GM18907 (cell line): ENCODE measurements around the gene NKD1.

Experiments used
- ATAC-seq: cut with Tn5 transposase; IDR thresholded peaks from one replicate; pipeline ENCODE4 v1.9.1; 2021; ENCODE audit warnings: mild to moderate bottlenecking, moderate library complexity; ENCODE audit not compliant: unreplicated experiment

NKD1 gene

DNA sequence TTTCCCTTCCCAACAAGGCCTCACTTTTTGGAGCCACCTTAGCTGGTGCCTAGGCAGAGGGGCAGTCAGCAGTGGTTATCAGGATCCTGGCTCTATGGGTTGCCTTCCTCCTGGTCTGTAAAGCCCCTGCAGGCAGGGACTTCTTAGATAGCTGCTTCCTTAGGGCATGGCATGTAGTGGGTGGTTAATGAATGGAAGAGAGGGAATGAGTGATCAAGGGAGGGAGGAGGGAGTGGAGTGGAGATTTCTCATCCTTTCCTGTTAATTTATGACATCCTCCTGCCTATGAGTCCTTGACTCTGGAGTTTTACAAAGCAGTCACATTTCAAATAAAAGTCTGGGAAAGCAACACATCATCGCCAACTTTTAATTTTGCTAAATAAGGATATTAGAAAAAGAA is 92.2 kb downstream of the NKD1 start:
- no peak for ATAC-seq

DNA sequence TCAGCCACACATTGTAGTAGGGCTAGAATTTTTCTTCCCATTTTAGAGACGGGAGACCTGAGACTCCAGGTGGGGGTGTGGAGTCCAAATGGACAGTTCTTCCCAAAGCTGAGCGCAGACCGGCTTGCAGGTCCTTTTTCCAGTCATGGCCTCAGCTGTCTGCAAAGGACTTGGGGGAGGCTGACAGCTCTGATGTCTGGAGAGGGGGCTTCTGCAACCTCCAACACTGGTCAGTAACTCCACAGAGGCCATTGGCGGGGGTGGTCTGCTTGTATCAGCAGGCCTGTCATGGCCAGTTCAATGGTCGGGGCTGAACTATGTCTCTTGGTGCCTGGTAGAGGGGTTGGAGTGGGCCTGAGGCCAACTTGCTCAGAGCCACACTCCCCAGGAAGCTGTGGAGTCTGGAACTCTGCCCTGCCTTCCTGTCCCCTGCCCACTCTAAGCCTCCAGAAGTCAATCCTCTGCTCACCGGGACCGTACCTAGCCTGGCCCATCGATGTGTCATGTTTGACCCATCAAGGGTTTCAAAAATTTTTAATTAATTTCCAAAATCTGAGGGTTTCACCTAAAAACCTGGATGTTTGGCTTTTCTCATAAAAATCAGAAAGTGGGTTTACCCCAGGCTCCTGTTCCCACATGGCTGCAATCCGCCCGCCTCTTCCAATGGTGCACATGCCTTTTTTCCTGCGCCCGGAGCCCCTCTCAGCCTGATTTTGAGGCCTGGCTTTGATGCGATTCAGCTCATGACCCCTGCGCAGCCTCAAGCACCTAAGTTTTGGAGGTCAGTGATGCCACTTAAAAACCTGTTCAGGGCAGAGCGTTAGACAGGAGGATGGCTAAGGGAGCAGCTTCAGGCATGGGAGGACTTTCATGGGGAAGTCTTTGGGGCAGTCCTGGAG is 93.0 kb downstream of the NKD1 start:
- ATAC-seq: no peak

DNA sequence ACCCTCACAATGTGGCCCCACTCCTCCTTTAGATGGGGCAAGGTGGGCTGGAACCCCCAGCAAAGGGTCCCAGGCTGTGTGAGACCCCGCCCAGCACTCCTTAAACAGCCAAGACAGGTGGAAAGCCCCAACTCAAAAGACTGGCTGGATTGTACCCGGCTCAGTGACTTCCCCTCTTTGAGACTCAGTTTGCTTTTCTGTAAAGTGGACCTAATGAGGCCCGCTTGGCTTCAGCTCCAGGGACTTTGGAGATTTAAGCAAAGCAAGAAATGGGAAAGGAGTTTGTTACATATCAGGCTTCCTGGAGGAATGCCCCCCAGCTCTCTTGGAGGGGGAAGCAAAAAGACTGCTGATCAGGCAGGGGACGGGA is 93.6 kb downstream of the NKD1 start:
- ATAC-seq: no peak

DNA sequence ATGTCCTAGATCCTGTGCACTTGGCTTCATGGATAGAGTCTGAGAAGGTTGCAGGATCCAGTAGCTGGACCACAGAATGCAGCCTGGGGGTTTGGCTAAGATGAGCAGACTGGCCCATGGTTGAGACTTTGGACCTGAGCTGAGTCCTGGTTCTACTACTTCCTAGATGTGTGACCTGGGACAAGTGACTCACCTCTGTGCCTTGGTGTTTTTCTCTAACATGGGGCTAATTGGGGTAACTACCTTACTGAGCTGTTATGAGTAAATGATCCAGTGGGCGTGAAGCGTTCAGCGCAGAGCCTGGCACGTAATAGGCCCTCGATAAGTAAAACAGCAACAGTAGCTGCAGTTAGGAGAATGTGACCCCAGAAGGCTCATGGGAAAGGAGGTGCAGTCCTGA is 94.2 kb downstream of the NKD1 start:
- no peak for ATAC-seq

DNA sequence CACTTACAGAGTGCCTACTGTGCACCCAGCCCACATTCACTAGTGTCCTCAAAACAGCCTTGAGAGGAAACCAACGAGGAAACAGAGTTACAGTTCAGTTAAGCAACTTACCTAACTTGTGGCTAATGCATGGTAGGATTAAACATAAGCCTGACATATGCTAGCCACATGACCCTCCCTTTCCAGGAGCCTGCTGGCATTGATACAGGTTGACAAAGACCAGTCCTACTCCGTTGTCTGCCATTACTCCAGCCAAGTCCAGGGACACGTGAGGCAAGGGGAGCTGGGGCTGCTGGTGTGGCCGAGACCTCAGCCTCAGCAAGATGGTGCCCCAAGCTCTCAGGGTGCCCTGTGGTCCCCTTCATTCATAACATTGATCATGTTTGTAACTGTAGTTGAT is 95.0 kb downstream of the NKD1 start:
- ATAC-seq: no peak

DNA sequence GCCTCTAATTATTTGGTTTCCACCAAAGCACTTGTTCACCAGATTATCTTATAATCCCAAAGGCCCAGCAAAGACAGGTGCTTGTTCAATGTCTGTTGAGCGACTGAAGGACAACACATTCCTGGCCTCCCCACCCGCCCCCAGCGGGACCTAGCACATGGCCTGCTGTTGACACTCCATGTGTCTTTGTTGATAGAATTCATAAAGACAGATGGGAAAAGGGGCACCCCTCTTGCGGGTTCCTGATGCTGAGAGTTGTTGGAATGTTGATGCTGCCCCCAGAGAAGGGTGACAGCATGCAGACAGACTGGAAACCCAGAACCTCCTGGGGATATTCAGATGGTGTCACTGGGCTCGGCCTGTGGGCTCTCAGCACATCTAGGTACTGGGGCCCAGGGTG is 96.0 kb downstream of the NKD1 start:
- ATAC-seq: no peak

DNA sequence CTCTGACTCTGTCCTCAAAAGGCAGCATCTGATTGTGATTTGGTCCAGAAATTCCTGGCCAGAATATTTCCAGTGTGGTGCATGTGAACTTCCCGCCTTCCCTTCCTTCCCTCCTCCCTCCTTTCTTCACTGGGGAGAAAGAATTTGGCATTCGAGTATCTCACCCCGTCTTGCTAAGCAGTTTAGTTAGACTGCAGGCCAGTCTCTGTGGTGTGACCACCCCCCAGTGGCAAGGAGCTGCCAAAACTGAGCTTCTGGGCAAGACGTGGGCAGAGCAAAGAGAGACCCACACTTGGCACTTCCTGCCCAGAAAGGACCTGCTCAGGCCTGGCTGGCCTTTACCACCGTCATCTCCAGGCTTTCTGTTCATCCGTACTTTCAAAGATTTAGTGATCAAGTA is 96.5 kb downstream of the NKD1 start:
- no peak for ATAC-seq

DNA sequence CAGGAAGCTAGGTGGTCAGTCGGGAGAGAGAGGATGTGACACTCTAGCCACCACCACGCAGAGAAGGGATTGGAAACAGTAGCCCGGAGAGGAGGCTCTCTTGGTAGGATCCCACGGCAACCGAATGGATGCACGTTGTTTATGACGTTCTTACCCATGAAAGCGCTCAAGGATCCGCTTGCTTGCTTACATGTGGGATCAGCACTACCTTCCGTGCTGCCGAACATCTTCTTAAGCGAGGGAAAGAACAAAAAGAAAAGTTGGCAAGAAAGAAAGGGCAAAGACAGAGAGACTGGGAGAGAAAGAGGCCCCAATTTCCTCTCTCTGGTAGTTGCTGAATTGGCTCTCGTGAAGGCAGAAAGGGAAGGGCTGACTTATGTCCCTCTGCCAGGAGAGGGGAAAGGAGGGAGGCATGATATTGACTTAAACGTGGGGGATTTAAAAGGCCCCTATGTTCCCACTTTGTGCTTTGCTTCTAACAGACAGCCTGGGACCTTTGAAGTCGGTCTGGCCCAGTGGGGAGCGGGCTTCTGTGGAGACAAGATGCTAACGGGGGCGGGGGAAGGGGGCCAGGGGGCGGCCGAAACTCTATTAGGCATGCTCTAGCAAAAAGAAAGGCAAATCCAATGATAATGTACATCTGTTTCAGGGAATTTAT is 97.5 kb downstream of the NKD1 start:
- ATAC-seq: no peak

DNA sequence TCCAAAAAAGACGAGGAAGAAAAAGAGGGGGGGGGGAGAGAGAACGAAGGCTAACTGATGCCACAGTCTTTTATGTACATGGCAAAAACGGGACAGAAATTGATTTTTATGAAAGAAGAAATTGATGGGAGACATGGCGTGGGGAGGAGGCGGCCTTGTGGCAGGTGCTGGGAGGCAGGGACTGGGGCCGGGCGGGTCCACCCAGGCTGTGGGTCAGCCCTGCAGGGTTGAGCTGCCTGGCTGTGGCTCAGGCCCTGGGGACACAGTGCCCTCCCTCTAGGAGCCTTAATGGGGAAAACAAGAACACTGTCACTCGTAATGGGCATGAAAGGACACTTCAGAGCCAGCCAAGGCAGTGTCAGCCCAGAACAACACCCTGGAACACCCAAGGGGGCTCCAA is 98.1 kb downstream of the NKD1 start:
- ATAC-seq: no peak

DNA sequence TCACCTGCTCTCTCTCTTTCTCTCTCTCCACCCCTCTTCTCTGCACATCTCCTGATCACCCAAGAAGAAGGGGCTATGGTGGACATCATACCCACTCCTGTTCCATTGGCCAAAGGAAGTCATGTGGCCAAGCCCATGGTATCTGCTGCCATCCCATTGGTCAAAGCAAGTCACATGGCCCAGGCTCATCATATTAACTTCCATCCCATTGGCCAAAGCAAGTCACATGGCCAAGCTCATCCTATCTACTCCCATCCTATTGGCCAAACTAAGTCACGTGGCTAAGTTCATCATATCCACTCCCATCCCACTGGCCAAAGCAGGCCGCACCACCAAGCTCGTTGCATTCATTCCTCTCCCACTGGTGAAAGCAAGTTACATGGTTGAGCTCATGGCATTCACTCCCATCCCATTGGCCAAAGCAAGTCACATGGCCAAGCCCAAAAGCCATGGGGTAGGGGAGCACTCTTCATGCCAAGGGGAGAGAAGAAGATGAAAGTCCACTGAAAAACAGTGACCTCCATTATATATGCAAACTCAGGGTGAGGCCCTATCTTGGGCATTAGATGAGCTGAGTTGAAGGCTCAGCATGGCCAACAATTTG is 103.7 kb downstream of the NKD1 start:
- ATAC-seq: no peak

DNA sequence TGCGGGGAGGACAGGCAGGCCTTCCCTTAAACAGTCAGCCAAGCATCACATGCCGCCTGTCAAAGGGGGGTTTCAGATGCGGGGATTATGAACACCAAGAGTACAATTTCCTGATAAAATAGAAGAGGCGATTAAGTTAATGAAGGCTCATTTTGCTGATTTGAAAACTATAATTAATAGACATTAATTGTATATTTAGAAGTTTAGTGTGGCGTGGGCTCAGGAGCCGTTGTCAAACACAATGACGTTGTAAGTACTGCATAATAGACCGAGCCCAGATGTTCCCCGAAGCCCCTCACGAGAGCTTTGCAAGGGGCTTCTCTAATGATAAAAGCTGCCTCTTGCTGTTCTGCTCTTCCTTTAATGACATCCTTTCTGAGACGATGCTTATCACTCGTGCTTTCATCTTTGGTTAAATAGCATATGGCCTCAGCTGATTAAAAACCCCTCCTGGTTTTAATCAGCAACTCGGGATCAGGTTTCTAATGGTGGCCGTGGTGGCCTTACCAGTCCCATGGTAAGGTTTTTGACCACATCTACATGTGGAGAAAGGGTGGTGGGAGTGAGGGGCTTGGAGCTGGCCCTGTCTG is 104.7 kb downstream of the NKD1 start:
- ATAC-seq: no peak

DNA sequence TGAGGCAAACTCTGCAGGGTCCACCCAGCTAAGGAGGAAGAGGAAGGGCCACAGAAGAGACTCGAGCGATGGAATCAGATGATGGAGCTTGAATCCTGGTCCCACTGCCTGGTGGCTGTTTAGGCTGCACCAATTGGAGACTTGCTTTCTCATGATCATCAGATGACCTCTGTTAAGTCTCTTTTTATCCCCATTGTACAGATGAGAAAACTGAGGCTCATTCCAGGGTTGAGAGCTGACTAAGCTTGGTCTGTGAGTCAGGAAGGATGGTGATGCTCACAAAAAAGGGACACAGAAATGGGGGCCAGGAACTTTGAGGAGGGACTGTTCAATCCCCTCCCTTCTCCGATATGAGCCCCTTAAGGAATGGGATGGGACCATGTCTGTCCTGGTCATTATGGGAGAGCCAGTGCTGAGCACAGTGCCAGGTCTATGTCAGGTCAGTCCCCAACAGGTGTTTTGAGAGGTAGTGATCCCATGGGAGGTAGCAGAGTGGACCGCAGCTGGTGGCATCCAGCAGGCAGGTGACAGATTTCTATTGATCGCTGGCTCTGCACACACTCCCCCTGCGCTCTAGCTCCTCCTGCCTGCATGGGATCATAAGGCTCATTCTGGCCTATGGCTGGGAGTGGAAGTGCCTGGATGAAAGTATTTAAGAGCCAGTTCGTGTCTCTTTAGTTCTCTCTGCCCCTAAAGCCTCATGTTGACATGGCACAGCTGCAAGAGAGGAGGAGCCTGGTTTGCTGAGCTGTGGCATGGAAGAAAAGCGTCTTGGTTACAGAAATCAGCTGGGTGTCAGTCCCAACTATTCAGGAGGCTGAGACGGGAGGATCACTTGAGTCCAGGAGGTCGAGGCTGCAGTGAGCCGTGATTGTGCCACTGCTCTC is 105.7 kb downstream of the NKD1 start:
- no peak for ATAC-seq

DNA sequence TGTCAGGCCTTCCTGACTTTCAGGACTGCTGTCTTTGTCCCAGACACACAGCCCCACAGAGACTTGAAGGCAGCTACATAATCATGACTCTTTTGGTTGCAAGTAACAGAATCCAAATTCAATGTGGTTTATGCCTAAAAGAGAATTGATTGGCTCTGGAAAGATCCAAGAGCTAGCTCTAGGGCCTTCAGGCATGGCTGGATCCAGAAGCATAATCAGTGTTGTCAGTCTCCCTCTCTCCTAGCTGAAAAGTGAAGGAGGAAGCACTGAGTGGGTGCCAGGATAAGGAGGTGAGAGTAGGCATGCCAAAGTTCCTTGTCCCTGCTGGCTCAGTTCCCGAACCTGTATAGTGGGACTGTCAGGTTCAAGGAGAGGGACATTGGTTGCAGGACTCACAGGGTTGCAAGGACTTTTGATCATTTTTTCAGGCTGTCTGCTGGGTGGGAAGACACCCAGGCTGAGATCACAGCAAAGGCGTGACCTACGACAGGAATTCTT is 107.4 kb downstream of the NKD1 start:
- ATAC-seq: no peak

DNA sequence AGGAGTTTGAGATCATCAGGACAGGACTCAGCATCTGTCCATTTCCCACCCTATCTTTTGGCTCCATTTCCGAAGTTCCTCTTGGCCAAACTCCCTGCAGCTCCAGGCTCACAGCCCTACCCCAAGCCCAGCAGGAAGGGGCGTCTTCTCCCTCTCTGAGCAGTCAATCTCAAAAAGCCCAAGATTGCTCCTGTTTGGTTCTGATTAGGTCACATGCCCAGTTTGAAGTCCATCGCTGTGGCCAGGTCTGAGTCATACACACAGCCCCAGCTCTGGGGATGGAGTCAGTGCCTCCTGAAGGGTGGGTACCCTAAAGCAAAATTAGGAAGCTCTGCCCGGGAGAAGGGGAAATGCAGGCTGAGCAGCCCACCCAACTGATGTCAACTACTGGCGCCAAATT is 109.0 kb downstream of the NKD1 start:
- no peak for ATAC-seq

DNA sequence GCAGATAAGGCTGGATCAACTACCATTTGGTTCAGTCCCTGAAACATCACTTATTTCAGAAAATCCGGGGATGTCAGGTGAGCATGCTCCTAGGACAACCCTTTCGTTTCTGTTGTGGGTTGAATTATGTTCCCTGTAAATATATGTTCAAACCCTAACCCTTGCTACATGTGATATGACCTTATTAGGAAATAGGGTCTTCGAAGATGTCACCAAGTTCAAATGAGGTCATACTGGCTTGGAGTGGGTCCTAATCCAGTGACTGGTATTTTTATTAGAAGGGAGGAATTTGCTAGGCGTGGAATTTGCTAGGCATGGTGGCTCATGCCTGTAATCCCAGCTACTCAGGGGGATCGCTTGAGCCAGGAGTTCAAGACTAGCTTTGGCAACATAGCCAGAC is 111.6 kb downstream of the NKD1 start:
- ATAC-seq: no peak

DNA sequence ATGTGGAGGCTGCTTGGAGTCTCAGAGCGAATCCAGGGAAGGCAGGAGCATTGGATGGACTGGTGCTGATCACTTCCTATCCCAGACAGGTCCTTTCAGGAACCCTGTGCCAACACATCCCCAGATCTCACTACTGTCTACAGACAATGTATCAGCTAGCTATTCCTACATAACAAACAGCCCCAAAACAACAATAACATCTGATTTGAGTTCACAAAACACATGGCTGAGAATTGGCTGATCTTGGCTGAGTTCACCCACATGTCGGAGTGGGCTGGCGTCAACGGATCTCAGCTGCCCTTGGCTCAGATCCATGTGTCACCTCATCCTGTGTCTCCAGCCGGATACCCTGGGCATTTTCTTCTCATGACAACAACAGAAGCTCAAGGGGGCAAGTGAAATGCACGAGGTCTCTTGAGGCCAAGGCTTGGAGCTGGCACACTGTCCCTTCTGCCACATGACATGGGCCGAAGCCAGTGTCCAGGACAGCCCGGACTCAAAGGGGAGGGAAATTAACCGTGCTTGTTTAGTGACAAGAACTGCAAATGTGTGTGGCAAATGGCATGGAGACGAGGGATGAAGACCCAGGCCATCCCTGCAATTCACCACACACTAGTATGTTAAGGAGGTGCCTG is 114.2 kb downstream of the NKD1 start:
- ATAC-seq: no peak

DNA sequence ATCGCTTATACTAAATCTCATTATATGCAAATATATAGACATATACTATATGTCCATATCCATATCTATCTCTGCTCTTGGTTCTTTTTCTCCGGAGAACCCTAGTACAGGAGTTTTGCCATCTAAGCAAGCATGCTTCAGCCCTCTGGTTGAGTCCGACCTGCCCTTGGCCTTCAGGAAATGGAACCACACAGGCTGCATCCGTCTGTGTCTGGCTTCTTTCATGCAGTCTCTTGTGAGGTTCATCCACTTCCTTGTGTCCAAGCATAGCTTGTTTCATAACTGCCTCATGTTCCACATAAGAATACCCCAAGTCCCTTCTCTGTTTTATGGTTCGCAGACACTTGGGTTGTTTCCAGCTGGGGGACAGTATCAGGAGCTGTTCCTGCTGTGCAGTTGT is 116.1 kb downstream of the NKD1 start:
- ATAC-seq: no peak

DNA sequence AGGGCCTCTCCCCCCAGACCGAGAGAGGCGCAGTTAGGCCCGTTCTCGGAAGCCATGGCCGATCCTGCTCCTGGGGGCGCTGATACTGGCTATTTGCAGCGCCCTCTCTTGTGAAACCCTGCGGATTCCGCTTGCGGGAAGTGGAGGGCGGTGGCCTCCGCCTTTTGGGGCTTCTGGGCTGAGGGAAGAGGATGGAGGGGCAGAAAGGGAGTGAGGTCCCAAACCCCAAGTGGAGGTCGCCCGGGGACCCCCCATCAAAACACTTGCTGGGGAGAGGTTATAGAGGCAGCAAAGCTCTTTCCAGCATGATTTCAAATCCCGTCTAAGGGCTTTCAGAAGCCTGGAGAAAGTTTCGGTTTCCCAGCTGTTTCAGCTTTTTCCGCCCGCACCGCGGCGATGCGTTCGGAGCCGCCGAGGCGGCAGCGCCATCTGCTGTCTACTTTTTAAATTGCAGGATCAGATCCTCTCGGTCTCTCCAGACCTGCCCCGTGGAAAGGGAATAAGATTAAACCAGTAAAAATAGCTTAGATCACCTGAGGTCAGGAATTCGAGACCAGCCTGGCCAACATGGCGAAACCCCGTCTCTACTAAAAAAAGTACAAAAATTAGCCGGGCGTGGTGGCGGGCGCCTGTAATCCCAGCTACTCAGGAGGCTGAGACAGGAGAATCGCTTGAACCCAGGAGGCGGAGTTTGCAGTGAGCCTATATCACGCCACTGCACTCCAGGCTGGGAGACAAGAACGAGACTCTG is 117.1 kb downstream of the NKD1 start:
- ATAC-seq: peak; percentile 39
